ENCODE results near the gene UGT8.

UGT8 gene

GRCh38 chr4:114642173-114642780 lies 43.7 kb downstream of the UGT8 start:
- no peak overlapping the region for H3K4me3 ChIP-seq (replicated peaks in 1 of 2; ENCODE audit: low read depth in 2 of 2, low read length in 2 of 2)
- no peak for TF ChIP-seq CTCF (IDR thresholded peaks at IDR 0.05; ENCODE audit: low read depth, low read length)
- no peak for DNase-seq (ENCODE audit: low read depth in 2 of 2)

DNA sequence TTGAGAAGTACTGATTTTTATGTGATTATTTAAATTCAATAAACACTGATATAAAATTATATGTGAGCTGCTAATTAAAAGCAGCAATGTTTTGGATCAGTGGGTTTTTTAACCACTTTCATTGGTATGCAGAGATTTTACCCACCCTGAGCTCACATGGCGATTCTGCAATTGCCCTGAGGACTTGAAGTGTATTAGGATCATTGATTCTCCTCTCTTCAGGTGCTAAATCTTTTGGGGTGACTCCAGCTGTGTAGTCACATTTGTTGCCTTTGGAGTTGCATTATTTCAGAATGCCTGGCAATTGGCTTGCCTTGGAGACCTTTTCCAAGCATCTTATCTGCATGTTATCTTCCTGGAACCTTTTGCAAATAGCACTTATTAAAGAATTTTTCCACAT lies 51.3 kb downstream of the UGT8 start:
- H3K4me3 ChIP-seq (replicated peaks in 1 of 2; ENCODE audit: low read depth in 2 of 2, low read length in 2 of 2): no peak overlapping the region
- no peak for TF ChIP-seq CTCF (IDR thresholded peaks at IDR 0.05; ENCODE audit: low read depth, low read length)
- DNase-seq (ENCODE audit: low read depth in 2 of 2): no peak

DNA sequence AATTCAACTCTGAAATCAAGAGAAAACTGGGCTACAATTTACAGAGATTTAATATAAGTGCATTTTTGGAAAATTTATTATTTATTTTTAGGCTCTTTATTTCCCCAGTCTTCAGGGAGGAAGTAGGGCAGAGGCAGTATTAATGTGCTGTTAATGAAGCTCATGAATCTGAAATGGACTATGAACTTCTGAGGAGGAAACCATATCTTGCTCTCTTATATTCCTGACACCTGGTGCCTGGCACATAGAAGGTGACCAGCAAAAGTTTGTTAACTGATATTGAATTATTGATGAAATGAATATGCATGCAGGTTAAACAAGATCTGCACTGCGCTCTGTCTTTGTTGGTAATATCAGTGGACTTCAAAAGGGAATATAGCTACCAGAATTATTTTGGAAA lies 55.1 kb downstream of the UGT8 start:
- no peak for TF ChIP-seq CTCF (IDR thresholded peaks at IDR 0.05; ENCODE audit: low read depth, low read length)

GRCh38 chr4:114654592-114654991 lies 56.0 kb downstream of the UGT8 start:
- no peak for DNase-seq (ENCODE audit: low read depth in 2 of 2)
- H3K4me3 ChIP-seq (replicated peaks in 1 of 2; ENCODE audit: low read depth in 2 of 2, low read length in 2 of 2): no peak overlapping the region
- no peak for TF ChIP-seq CTCF (IDR thresholded peaks at IDR 0.05; ENCODE audit: low read depth, low read length)

More for the DNA sequence above, 55.1 kb downstream of the UGT8 start:
- no peak for DNase-seq (ENCODE audit: low read depth in 2 of 2)
- no peak overlapping the region for H3K4me3 ChIP-seq (replicated peaks in 1 of 2; ENCODE audit: low read depth in 2 of 2, low read length in 2 of 2)

DNA sequence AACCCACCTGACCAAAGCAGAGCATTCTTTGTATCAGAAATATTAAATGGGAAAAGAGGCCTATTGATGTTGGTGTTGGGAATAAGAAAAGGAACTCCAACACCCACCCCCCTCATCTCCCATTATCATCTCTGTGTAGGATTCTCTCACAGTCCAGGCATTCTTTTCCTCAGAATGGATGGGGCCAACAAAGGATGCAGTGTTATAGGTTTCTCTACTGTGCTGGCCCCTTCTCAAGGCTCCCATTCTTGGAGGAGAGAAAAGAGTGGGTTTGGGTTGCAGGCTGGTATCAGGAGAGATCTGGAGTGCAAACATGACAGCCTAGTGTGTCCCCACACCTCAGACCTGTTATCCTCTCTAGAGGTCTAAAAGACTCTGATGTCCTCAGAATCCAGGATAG lies 59.6 kb downstream of the UGT8 start:
- no peak for TF ChIP-seq CTCF (IDR thresholded peaks at IDR 0.05; ENCODE audit: low read depth, low read length)
- no peak overlapping the region for H3K4me3 ChIP-seq (replicated peaks in 1 of 2; ENCODE audit: low read depth in 2 of 2, low read length in 2 of 2)
- no peak for DNase-seq (ENCODE audit: low read depth in 2 of 2)

GRCh38 chr4:114658776-114659175 lies 60.2 kb downstream of the UGT8 start:
- no peak for DNase-seq (ENCODE audit: low read depth in 2 of 2)
- TF ChIP-seq CTCF (IDR thresholded peaks at IDR 0.05; ENCODE audit: low read depth, low read length): no peak

More at GRCh38 chr4:114658776-114659175, 60.2 kb downstream of the UGT8 start:
- no peak overlapping the region for H3K4me3 ChIP-seq (replicated peaks in 1 of 2; ENCODE audit: low read depth in 2 of 2, low read length in 2 of 2)
